ENCODE results near the gene TP73.

TP73 gene

GRCh38 chr1:3630914-3631313 is 21.4 kb upstream of the TP73 start:
- no peak overlapping the region for H3K27ac ChIP-seq
- H3K9me3 ChIP-seq = no peaks in the 10 kb centered on the region
- no peak for DNase-seq
- intact Hi-C loops (cut with DNase I; ENCODE audit: low total_unique reads) = no loop called here
- H3K27me3 ChIP-seq = no peaks in the 10 kb centered on the region
- peaks cover 69 to 89% (median 82%) of the 10 kb centered on the region in 3 donors for H3K36me3 ChIP-seq
- TF ChIP-seq CTCF (IDR thresholded peaks at IDR 0.05) = no peak
- H3K4me1 ChIP-seq = peaks cover 0 to 3% (median 2%) of the 10 kb centered on the region in 4 donors
- no peak overlapping the region for H3K4me3 ChIP-seq

- no peak for TF ChIP-seq CTCF (IDR thresholded peaks at IDR 0.05)
- no peak overlapping the region for H3K27ac ChIP-seq
- no peaks in the 10 kb centered on the region for H3K4me1 ChIP-seq
- intact Hi-C loops (cut with DNase I; ENCODE audit: low total_unique reads) = no loop called here
- H3K4me3 ChIP-seq = no peak overlapping the region
- no peak for DNase-seq
- H3K9me3 ChIP-seq = no peaks in the 10 kb centered on the region
- peaks cover 75 to 96% (median 88%) of the 10 kb centered on the region in 3 donors for H3K36me3 ChIP-seq
- no peaks in the 10 kb centered on the region for H3K27me3 ChIP-seq
Observed at GRCh38 chr1:3631320-3632260, 20.7 kb upstream of the TP73 start.

GRCh38 chr1:3632298-3632697 is 20.0 kb upstream of the TP73 start:
- Histone ChIP-seq H3K27ac (no peak overlapping the region), H3K4me3 (no peak overlapping the region), H3K9me3 (no peaks in the 10 kb centered on the region), H3K27me3 (no peaks in the 10 kb centered on the region), H3K4me1 (no peaks in the 10 kb centered on the region), H3K36me3 (peaks cover 82 to 100% (median 95%) of the 10 kb centered on the region in 3 donors)
- DNase-seq = no peak
- TF ChIP-seq CTCF (IDR thresholded peaks at IDR 0.05) = no peak
- intact Hi-C loops (cut with DNase I; ENCODE audit: low total_unique reads) = no loop called here

- no peaks in the 10 kb centered on the region for H3K27me3 ChIP-seq
- H3K27ac ChIP-seq = no peak overlapping the region
- H3K4me1 ChIP-seq = no peaks in the 10 kb centered on the region
- peaks cover 83 to 100% (median 95%) of the 10 kb centered on the region in 3 donors for H3K36me3 ChIP-seq
- intact Hi-C loops (cut with DNase I; ENCODE audit: low total_unique reads) = no loop called here
- TF ChIP-seq CTCF (IDR thresholded peaks at IDR 0.05) = no peak
- no peak for DNase-seq
- no peaks in the 10 kb centered on the region for H3K9me3 ChIP-seq
- no peak overlapping the region for H3K4me3 ChIP-seq
Observed at GRCh38 chr1:3632716-3633343, 19.5 kb upstream of the TP73 start.

- TF ChIP-seq CTCF (IDR thresholded peaks at IDR 0.05) = no peak
- peaks cover 82 to 100% (median 95%) of the 10 kb centered on the region in 3 donors for H3K36me3 ChIP-seq
- H3K27ac ChIP-seq = no peak overlapping the region
- DNase-seq = no peak
- H3K9me3 ChIP-seq = no peaks in the 10 kb centered on the region
- no peaks in the 10 kb centered on the region for H3K4me1 ChIP-seq
- intact Hi-C loops (cut with DNase I; ENCODE audit: low total_unique reads) = no loop called here
- H3K27me3 ChIP-seq = no peaks in the 10 kb centered on the region
- H3K4me3 ChIP-seq = no peak overlapping the region
Observed at GRCh38 chr1:3633344-3634058, 18.8 kb upstream of the TP73 start.
